GM18507 (cell line): ENCODE results near the gene SEPTIN3.
A peak's percentile ranks its signal among the peaks of the same experiment; 100 is the strongest.

Experiments
- DNase-seq: peaks from one replicate; pipeline ENCODE4 v3.0.0; 2011; ENCODE audit warnings: low read depth; ENCODE audit not compliant: insufficient read length; ENCODE audit errors: extremely low spot score
- FAIRE-seq: peaks from 2 replicates; lab custom pipeline; 2011; peaks lifted over from hg19 to GRCh38; lab: Jason Lieb, UNC

Gene SEPTIN3, protein sequence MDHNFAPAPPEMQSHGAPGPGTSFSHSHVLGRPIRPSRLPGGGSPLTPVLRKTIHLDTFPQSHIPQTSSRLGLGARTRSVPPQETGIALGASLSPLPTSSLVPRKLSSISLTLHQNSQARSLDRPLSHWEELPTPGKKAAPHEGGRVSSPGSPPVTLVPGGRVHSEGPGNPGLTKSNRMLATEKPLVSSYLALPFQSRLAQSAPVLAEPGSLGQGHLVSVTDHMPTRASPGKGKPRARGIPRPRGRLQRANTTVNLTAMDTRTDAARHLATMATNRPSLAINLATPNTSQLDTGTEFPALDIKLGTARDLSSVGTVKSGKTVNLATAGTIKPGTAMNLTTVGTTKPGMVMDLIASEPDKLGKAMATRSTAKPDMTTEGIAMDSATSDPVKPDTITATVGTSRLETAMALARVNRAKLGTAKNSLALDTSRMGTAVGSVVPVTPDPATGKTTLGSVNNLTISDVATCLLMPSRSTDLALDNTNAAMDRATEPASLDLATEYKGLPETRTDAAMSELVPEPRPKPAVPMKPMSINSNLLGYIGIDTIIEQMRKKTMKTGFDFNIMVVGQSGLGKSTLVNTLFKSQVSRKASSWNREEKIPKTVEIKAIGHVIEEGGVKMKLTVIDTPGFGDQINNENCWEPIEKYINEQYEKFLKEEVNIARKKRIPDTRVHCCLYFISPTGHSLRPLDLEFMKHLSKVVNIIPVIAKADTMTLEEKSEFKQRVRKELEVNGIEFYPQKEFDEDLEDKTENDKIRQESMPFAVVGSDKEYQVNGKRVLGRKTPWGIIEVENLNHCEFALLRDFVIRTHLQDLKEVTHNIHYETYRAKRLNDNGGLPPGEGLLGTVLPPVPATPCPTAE

GRCh38 chr22:41969110-41969646, at the start of gene SEPTIN3:
Gene SEPTIN3 (plus strand): TSS chr22:41969443. CDS start chr22:41971493, 2,050 bp downstream.
- FAIRE-seq (no peak), DNase-seq (no peak)

DNA sequence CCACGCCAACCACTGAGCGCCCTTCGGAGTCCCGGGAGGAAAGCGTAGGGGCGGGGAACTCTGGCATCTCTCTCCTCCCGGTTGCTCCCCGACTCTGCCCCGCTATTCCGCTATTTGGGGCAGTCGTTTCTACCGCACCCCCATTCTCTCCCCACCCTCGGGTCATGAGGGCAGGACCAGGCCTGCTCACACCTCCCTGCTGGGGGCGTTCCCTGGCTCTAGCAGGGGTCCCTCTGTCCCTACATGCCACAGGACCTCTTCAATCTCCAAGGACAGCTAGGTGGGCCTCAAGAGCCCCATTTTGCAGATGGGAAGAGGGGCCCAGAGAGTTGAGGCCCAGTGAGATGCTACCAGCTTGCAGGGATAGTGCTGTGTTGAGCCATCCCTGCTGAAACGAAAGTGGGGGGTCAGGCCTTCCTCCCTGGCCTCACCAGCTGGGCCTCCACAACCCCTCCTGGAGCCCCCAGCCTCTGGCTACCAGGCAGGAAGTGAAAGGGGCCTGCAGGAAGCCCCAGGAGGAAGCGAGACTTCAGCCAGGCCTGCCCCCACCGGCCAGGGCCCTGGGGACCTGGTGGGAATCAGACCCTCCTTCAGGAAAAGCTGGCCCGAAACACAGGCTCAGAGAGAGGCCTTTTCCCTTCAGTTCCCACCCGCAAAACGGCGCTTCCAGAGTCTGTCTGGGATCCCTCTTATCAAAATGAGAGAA, 48.8 kb upstream of the SEPTIN3 start:
- no peak for DNase-seq
- FAIRE-seq: no peak

DNA sequence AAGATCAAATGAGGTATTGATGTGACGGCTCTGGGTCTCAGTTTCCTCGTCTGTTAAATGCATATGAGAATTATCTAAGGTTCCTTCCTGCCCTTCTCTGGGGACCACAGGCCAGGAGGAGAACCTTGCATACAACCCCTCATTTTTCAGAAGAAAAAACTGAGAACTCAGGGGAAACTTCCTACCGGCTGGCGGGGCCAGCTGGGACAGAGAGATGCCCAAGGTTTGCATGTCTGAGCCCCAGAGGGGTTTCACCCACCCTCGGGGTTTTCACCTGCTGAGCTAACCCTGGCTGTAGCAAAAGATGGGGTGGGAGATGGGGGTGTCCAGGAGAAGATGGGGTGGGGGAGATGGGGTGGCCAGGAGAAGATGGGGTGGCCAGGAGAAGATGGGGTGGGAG, 46.9 kb upstream of the SEPTIN3 start:
- FAIRE-seq: peak; percentile 86

DNA sequence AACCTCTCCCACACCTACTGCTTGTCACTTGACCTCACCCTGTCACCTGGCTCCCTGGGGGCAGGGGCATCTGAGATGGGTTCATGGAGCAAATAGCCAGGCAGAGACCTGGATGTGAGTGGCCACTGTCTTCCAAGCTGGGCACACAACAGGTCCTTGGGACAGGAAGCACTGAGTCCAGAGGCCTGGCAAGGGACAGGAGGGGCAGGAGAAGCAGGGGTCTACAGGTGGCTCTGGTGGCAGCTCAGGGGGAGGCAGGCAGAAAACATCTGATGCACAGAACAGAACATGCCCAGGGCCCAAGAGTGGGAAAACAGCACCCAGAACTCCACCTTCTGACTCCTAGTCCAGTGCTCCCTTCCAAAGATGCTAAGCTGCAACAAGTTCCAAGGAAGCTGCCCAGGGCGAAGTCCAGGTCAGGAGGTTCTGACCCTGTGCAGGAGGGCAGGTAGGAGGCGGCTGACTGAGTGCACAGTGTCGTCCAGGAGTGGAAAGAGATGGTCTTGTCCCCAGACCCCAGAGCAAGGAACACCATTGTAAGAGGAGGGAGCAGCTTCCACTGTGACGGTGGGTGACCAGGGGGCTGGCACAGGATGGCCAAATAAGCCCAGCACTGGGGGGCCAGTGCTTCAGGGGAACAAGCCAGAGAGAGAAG, 46.2 kb upstream of the SEPTIN3 start:
- no peak for DNase-seq
- FAIRE-seq: no peak

More for the DNA sequence above, 46.9 kb upstream of the SEPTIN3 start:
- DNase-seq: no peak

DNA sequence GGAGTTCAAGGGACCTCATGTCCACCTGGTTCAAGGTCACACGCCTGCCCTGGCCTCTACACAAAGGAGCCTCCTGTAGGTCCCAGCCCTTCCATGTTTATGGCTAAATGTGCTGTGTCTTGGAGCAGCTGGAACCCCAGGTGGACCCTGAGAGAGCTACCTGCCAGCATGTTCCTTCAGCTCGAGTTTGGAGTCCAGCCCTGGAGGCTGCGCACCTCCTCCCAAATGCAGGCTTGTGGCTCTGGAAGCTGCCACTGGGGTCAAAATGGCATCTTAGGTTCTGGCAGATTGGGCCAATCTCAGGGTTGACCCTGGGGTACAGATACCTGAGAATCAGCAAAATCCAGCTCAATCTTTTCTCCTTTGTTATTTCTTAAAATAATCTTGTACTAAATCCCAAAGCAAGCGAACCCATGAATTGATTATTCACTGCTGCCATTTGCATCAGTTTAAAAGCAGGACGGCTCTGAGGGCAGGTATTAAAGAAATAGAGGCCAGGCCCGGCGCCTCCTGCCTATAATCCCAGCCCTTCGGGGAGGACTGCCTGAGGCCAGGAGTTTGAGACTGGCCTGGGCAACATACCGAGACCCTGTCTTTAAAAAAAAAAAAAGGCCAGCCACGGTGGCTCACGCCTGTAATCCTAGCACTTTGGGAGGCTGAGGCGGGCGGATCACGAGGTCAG, 45.5 kb upstream of the SEPTIN3 start:
- no peak for DNase-seq
- peak; percentile 49 for FAIRE-seq

DNA sequence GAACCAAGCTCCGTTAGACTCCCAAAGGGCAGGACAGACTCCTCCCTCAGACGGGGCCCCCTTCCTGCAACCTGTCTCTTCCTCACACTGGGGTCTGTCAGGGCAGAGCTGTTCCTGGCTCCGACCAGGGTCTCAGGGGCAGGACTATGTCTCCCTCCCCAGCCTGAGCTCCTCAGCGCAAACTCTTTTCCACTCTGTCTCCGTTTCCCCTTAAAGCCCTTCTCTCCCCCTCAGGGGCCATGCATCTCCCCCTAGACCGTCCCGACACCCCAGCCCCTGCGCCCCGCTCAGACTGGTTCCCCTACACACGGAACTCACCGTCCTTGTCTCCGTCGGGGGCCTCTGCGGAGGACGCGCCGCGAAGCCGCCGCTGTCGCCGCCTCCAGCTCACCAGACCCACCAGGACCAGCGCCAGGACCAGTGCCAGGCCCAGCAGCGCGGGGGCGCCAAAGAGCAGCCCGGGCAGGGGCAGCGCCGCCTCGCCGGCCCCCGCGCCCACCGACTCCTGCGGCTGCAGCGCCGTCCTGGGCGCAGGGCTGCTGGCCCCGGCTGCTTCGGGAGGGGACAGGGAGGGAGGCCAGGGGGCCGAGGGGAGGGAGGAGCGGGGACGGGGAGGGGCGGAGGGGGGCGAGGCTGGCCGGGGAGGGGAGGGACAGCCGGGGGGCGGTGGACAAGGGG, 43.3 kb upstream of the SEPTIN3 start:
- FAIRE-seq: peak; percentile 86
- no peak for DNase-seq

DNA sequence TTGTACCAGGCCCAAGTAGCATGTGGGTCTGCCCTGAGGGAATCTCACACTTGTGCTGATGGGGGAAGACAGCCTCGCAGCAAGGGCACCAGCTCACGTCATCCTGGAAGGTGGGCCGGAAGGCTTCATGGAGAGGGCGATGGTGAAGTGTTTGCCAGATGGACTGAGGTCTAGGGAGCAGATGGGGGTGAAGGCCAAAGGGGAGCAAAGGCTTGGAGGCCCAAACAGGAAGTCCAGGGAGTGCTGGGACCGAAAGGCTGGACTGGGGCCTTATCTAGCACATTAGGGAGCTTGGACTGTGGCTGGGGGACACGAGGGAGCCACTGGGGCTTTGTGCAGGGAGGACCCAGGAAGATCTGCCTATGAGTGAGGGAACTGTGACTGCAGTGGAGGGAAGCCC, 41.4 kb upstream of the SEPTIN3 start:
- FAIRE-seq (peak; percentile 67), DNase-seq (no peak)

- no peak for DNase-seq
- FAIRE-seq: peak; percentile 36
Observed at GRCh38 chr22:41928593-41929417, 40.4 kb upstream of the SEPTIN3 start.

GRCh38 chr22:41929418-41929810, 39.8 kb upstream of the SEPTIN3 start:
- DNase-seq (no peak), FAIRE-seq (no peak)

DNA sequence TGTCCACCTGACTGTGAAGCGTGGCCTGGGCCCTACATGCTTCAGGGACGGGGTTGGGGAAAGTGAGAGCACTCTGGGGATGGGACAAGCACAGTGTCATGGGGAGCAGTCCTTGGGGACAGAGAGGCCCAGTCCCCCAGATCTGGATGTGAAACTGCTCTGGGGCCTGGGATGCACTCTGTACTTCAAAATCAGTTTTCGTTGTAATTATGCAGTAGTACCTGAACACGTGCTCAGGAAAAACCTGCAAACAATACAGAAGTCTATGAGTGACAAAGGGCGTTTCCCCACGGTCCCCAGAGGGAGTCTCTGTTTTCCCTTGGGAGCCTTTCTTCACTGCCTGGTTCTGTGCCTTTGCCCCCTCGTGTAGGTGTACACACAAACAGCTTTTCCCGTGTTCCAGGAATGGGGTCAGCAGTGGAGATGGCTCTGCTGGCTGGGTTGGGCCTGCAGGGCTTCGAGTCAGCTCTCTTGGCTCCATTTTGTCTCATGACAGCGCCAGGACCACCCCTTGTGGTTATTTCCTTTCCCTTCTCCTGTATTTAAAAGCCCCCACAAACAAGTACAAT, 37.5 kb upstream of the SEPTIN3 start:
- DNase-seq: no peak
- peak; percentile 96 for FAIRE-seq

DNA sequence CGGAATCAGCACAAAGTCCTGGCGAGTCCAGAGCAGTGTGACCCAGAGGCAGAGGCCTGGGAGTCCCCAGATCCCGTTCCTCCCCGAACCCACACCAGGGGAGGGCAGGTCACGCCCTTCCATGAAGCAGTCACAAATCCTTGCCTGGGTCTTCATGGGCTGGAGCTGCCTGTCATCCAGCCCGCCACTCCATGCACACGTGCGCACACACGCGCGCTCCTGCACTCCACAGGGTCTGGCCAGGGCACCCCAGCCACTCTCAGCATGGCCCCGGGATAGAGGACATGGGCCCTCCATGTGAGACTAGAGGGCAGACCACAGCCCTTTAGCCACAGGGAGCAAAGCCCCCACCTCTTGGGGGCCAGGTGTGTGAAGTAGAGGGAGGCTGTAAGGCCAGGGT, 36.9 kb upstream of the SEPTIN3 start:
- FAIRE-seq: no peak
- no peak for DNase-seq

- DNase-seq: no peak
- no peak for FAIRE-seq
Observed at GRCh38 chr22:41933411-41934177, 35.6 kb upstream of the SEPTIN3 start.

GRCh38 chr22:41934284-41935014, 34.8 kb upstream of the SEPTIN3 start:
- FAIRE-seq (no peak), DNase-seq (no peak)

- DNase-seq (no peak), FAIRE-seq (no peak)
Observed at GRCh38 chr22:41935015-41935351, 34.3 kb upstream of the SEPTIN3 start.

DNA sequence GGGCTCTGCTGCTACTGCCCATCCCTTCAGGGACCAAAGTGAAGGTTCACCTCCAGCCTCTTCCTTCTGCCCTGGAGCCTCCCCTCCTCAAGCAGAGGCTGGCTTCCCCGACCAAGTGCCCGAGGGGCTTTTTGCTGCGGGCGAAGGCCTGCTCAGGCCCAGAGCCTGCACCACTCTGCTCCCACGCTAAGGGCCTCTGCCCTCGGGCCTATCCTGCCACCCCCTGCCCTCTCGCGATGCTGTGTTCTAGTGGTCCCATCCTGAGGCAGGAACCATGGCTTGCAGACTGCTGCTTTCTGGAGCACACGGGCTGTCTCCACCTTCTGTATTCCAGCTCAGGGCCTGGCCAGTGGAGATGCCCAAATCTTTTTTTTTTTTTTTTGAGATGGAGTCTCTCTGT, 33.7 kb upstream of the SEPTIN3 start:
- DNase-seq: no peak
- peak; percentile 50 for FAIRE-seq

GRCh38 chr22:41936894-41937169, 32.4 kb upstream of the SEPTIN3 start:
- peak; percentile 33 for FAIRE-seq
- no peak for DNase-seq
